Memory B cell (primary cell): ENCODE data around the gene GPC3.
"Not testable (repeated sequence)": the region's sequence is repeated elsewhere in the genome, so short reads cannot be mapped to it uniquely, and the experiment has no call there.

ENCODE experiments used
- ATAC-seq: fragments of 150-1000 bp; cut with Tn5 transposase; 2 replicates; pipeline ENCODE4 v1.10.0; 2021; ENCODE audit warnings: low read depth, mild to moderate bottlenecking, moderate library complexity
- DNase-seq, 2 donors: peaks; one replicate each; pipeline ENCODE4 v3.0.0; 2022; ENCODE audit warnings: low spot score in 2 of 2
- H3K27ac Mint-ChIP-seq: one replicate; pipeline ENCODE4 v1.8.0; 2022; ENCODE audit warnings: mild to moderate bottlenecking, moderate library complexity, mixed read lengths
- H3K27me3 Mint-ChIP-seq: one replicate; pipeline ENCODE4 v1.8.0; 2022; ENCODE audit warnings: mixed read lengths
- H3K36me3 Mint-ChIP-seq: one replicate; pipeline ENCODE4 v1.8.0; 2022; ENCODE audit warnings: mild to moderate bottlenecking, mixed read lengths
- H3K4me1 Mint-ChIP-seq: one replicate; pipeline ENCODE4 v1.8.0; 2022; ENCODE audit warnings: mixed read lengths
- H3K4me3 Mint-ChIP-seq: one replicate; pipeline ENCODE4 v1.8.0; 2022; ENCODE audit warnings: mild to moderate bottlenecking, moderate library complexity, mixed read lengths
- H3K9me3 Mint-ChIP-seq: one replicate; pipeline ENCODE4 v1.8.0; 2022; ENCODE audit warnings: mixed read lengths

GPC3 gene

GRCh38 chrX:133720269-133720668 lies 265.1 kb downstream of the GPC3 start:
- H3K27me3 Mint-ChIP-seq, H3K4me1 Mint-ChIP-seq, H3K27ac Mint-ChIP-seq, ATAC-seq, DNase-seq, H3K4me3 Mint-ChIP-seq, H3K36me3 Mint-ChIP-seq, H3K9me3 Mint-ChIP-seq: not testable (repeated sequence)

- no peaks in the 10 kb centered on the region for H3K27me3 Mint-ChIP-seq
- no peak for ATAC-seq
- H3K4me3 Mint-ChIP-seq: no peak overlapping the region
- no peaks in the 10 kb centered on the region for H3K4me1 Mint-ChIP-seq
- no peak overlapping the region for H3K27ac Mint-ChIP-seq
- H3K36me3 Mint-ChIP-seq: no peaks in the 10 kb centered on the region
- no peak for DNase-seq
- H3K9me3 Mint-ChIP-seq: no peaks in the 10 kb centered on the region
These were observed 269.7 kb downstream of the GPC3 start for GRCh38 chrX:133715715-133716114.

GRCh38 chrX:133709501-133709900 lies 275.9 kb downstream of the GPC3 start:
- no peak overlapping the region for H3K4me3 Mint-ChIP-seq
- ATAC-seq (no peak), DNase-seq (no peak)
- no peaks in the 10 kb centered on the region for H3K36me3 Mint-ChIP-seq
- H3K4me1 Mint-ChIP-seq: no peaks in the 10 kb centered on the region
- peaks cover 2% of the 10 kb centered on the region for H3K27me3 Mint-ChIP-seq
- no peaks in the 10 kb centered on the region for H3K9me3 Mint-ChIP-seq
- H3K27ac Mint-ChIP-seq: no peak overlapping the region

GRCh38 chrX:133706890-133707289 lies 278.5 kb downstream of the GPC3 start:
- ATAC-seq (no peak), DNase-seq (no peak)
- H3K4me1 Mint-ChIP-seq: no peaks in the 10 kb centered on the region
- peaks cover 2% of the 10 kb centered on the region for H3K27me3 Mint-ChIP-seq
- no peaks in the 10 kb centered on the region for H3K9me3 Mint-ChIP-seq
- H3K4me3 Mint-ChIP-seq: no peak overlapping the region
- no peaks in the 10 kb centered on the region for H3K36me3 Mint-ChIP-seq
- no peak overlapping the region for H3K27ac Mint-ChIP-seq

GRCh38 chrX:133702230-133702629 lies 283.2 kb downstream of the GPC3 start:
- ATAC-seq (no peak), DNase-seq (no peak)
- no peak overlapping the region for H3K4me3 Mint-ChIP-seq
- peaks cover 4% of the 10 kb centered on the region for H3K27me3 Mint-ChIP-seq
- H3K36me3 Mint-ChIP-seq: no peaks in the 10 kb centered on the region
- H3K4me1 Mint-ChIP-seq: no peaks in the 10 kb centered on the region
- no peaks in the 10 kb centered on the region for H3K9me3 Mint-ChIP-seq
- no peak overlapping the region for H3K27ac Mint-ChIP-seq

- Mint-ChIP-seq H3K4me1 (no peaks in the 10 kb centered on the region), H3K4me3 (no peak overlapping the region), H3K36me3 (no peaks in the 10 kb centered on the region), H3K27me3 (peaks cover 3% of the 10 kb centered on the region), H3K9me3 (no peaks in the 10 kb centered on the region), H3K27ac (no peak overlapping the region)
- DNase-seq (no peak), ATAC-seq (no peak)
These were observed 286.2 kb downstream of the GPC3 start for GRCh38 chrX:133699023-133699728.

GRCh38 chrX:133698298-133698697 lies 287.1 kb downstream of the GPC3 start:
- no peaks in the 10 kb centered on the region for H3K36me3 Mint-ChIP-seq
- no peaks in the 10 kb centered on the region for H3K9me3 Mint-ChIP-seq
- H3K27me3 Mint-ChIP-seq: peaks cover 3% of the 10 kb centered on the region
- DNase-seq (no peak), ATAC-seq (no peak)
- no peaks in the 10 kb centered on the region for H3K4me1 Mint-ChIP-seq
- no peak overlapping the region for H3K4me3 Mint-ChIP-seq
- H3K27ac Mint-ChIP-seq: no peak overlapping the region

GRCh38 chrX:133697656-133698055 lies 287.7 kb downstream of the GPC3 start:
- ATAC-seq (no peak), DNase-seq (no peak)
- Mint-ChIP-seq H3K27me3 (peaks cover 3% of the 10 kb centered on the region), H3K27ac (no peak overlapping the region), H3K9me3 (no peaks in the 10 kb centered on the region), H3K4me1 (no peaks in the 10 kb centered on the region), H3K4me3 (no peak overlapping the region), H3K36me3 (no peaks in the 10 kb centered on the region)

- no peaks in the 10 kb centered on the region for H3K27me3 Mint-ChIP-seq
- H3K4me1 Mint-ChIP-seq: no peaks in the 10 kb centered on the region
- no peak overlapping the region for H3K4me3 Mint-ChIP-seq
- H3K36me3 Mint-ChIP-seq: no peaks in the 10 kb centered on the region
- H3K27ac Mint-ChIP-seq: no peak overlapping the region
- ATAC-seq: no peak
- H3K9me3 Mint-ChIP-seq: no peaks in the 10 kb centered on the region
- DNase-seq: no peak
These were observed 295.3 kb downstream of the GPC3 start for GRCh38 chrX:133689997-133690599.

GRCh38 chrX:133685822-133686221 lies 299.6 kb downstream of the GPC3 start:
- Mint-ChIP-seq H3K27me3 (no peaks in the 10 kb centered on the region), H3K27ac (no peak overlapping the region), H3K4me1 (no peaks in the 10 kb centered on the region), H3K36me3 (no peaks in the 10 kb centered on the region), H3K9me3 (no peaks in the 10 kb centered on the region), H3K4me3 (no peak overlapping the region)
- ATAC-seq (no peak), DNase-seq (no peak)

- Mint-ChIP-seq H3K27me3 (no peaks in the 10 kb centered on the region), H3K27ac (no peak overlapping the region), H3K9me3 (no peaks in the 10 kb centered on the region), H3K4me1 (no peaks in the 10 kb centered on the region), H3K36me3 (no peaks in the 10 kb centered on the region), H3K4me3 (no peak overlapping the region)
- no peak for ATAC-seq
- no peak for DNase-seq
These were observed 303.5 kb downstream of the GPC3 start for GRCh38 chrX:133681897-133682296.

GRCh38 chrX:133681421-133681820 lies 304.0 kb downstream of the GPC3 start:
- Mint-ChIP-seq H3K27me3 (no peaks in the 10 kb centered on the region), H3K4me3 (no peak overlapping the region), H3K27ac (no peak overlapping the region), H3K4me1 (no peaks in the 10 kb centered on the region), H3K36me3 (no peaks in the 10 kb centered on the region), H3K9me3 (no peaks in the 10 kb centered on the region)
- ATAC-seq (no peak), DNase-seq (no peak)

GRCh38 chrX:133677123-133678063 lies 308.0 kb downstream of the GPC3 start:
- DNase-seq (no peak), ATAC-seq (no peak)
- no peaks in the 10 kb centered on the region for H3K9me3 Mint-ChIP-seq
- no peak overlapping the region for H3K4me3 Mint-ChIP-seq
- H3K36me3 Mint-ChIP-seq: no peaks in the 10 kb centered on the region
- H3K27me3 Mint-ChIP-seq: no peaks in the 10 kb centered on the region
- H3K27ac Mint-ChIP-seq: no peak overlapping the region
- no peaks in the 10 kb centered on the region for H3K4me1 Mint-ChIP-seq

GRCh38 chrX:133676344-133677122 lies 308.9 kb downstream of the GPC3 start:
- Mint-ChIP-seq H3K9me3 (no peaks in the 10 kb centered on the region), H3K4me3 (no peak overlapping the region), H3K4me1 (no peaks in the 10 kb centered on the region), H3K27me3 (peaks cover 1% of the 10 kb centered on the region), H3K27ac (no peak overlapping the region), H3K36me3 (no peaks in the 10 kb centered on the region)
- DNase-seq (no peak), ATAC-seq (no peak)
